GM21360 (cell line): ENCODE results near the gene TMEM178B.
"Not testable (repeated sequence)": the region's sequence is repeated elsewhere in the genome, so short reads cannot be mapped to it uniquely, and the experiment has no call there.

Experiments
- ATAC-seq: cut with Tn5 transposase; IDR thresholded peaks from one replicate; pipeline ENCODE4 v1.9.1; 2021; ENCODE audit warnings: mild to moderate bottlenecking, moderate library complexity; ENCODE audit not compliant: unreplicated experiment

The TMEM178B gene

DNA sequence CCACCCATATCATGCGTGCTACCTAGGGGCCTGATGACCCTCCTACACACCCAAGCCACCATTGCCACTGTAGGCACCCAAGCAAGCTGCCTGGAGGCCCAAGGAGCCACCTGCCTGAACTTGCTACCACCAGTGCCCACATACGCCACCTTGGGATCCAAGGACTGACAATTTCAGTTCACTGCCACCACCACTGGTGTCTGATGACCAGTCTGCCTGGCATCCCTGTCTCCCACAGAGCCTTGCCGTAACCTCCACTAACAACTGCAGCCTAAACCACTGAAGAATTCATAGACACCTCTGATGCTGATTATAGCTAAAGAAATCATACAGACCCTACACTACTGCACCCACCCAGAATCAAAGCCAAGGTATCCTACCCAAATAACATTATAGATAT, 58.8 kb downstream of the TMEM178B start:
- no peak for ATAC-seq

DNA sequence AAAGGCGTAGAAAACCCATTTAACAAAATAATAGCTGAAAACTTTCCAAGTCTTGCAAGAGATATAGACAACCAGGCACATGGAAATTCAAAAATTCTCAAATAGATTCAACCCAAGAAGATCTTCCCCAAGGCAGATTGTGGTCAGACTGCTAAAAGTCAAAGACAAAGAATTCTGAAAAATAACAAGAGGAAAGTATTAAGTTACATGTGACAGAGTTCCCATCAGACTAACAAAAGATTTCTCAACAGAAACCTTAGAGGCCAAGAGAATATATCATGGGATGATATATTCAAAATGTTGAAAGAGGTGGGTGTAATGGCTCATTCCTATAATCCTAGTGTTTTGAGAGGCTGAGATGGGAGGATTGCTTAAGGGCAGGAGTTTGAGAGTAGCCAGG, 59.8 kb downstream of the TMEM178B start:
- no peak for ATAC-seq

DNA sequence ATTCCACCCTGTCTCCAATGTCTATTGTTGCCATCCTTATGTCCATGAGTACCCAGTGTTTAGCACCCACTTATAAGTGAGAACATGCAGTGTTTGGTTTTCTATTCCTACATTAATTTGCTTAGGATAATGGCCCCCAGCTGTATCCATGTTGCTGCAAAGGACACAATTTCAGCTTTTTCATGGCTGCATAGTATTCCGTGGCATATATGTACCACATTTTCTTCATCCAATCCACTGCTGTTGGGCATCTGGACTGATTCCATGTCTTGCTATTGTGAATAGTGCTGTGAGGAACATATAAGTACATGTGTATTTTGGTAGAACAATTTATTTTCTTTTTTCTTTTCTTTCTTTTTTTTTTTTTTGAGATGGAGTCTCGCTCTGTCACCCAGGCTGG, 68.2 kb downstream of the TMEM178B start:
- ATAC-seq, result no peak

DNA sequence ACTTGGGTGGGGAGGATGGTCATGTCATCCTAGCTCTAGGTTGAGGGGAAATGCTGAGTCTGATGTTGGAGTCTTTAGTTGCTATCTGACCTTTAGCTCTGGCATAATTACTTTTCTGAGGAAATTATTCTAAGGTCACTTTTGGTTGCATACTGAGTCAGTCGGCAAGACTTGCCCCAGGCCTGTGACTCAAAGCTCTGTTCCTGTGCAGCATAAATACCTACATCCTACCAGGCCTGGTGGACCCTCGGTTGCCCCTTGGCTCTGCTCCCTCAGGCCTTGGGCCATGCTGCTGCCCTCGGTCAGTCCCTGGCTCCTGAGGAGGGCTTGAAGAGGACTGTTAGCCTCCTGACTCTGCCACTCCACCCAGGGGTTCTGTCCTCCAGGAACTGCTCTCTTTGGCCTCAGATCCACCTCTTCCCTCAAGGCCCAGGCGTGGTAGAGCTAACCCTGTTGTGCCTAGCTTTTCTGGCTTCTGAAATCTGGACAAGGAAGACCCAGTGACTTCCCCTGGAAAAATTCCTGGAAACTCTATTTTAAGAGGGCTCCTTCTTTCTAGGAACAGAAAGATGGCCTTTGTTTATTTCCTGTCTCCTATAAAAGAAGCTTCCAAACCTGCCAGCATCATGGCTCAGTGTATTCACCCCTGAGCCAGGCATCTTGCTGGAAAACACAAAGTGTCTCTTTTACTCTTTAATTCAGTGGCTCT, 71.2 kb downstream of the TMEM178B start:
- ATAC-seq, result no peak

- ATAC-seq, result no peak
Observed at GRCh38 chr7:141145630-141145982, 71.7 kb downstream of the TMEM178B start.

DNA sequence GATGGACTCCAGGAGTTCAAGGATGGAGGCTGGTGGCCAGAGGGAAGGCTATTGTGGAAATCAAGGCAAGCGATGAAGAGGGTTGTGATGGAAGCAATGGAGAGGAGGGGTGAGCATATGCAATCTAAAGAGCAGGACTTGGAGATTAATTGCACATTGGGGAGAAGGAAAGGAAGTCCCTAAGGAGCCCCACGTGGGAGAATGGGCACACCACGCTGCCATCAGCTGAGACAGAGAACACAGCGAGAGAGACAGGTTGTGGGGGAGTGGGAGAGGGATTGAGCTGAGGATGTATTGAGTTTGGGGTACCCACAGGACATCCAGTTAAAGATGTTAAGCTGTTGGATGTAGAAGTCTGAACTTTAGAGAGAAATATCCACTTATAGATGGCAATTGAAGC, 73.6 kb downstream of the TMEM178B start:
- no peak for ATAC-seq

DNA sequence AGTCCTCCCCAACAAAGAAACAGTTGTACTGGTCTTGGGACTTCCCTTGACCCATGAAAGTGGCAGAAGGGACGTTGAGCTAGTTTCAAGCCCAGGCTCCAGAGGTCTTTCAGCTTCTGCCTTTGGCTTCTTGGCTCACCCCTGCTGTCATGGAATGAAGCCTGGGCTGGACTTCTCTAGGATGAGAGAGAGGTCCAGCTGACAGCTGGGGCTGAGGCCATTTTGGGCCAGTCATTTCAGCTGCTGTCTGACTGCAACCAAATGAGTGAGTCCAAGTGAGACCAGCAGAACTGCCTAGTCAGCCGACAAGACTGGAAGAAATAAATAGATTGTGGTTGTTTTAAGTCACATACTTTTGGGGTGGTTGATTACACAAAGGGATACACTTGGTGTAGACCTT, 76.6 kb downstream of the TMEM178B start:
- no peak for ATAC-seq

- no peak for ATAC-seq
Observed at GRCh38 chr7:141151746-141152145, 77.9 kb downstream of the TMEM178B start.

- ATAC-seq, result no peak
Observed at GRCh38 chr7:141153231-141153630, 79.4 kb downstream of the TMEM178B start.

- no peak for ATAC-seq
Observed at GRCh38 chr7:141154131-141154732, 80.4 kb downstream of the TMEM178B start.

DNA sequence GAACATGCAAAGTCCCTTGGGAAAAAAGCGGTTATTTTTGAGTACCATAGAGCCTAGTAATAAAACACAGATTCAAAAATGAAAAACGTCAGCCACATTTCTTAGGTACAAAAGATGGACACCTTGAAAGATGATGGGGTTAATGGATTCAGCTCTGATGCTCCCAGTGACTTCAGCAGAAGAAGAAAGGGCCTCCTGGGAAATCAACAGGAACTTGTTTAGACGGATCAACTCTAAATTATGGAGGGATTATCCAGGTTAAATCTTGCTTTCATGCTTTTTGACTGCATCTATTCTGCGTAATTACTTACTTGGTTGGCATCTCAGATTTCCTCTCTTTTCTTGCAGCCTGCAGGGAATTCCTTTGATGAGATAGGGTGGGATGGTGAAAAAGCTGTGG, 82.5 kb downstream of the TMEM178B start:
- no peak for ATAC-seq

GRCh38 chr7:141157138-141157765, 83.4 kb downstream of the TMEM178B start:
- no peak for ATAC-seq

- ATAC-seq, result peak; percentile 75
Observed at GRCh38 chr7:141158561-141158960, 84.7 kb downstream of the TMEM178B start.

GRCh38 chr7:141160246-141160860, 86.5 kb downstream of the TMEM178B start:
- no peak for ATAC-seq

DNA sequence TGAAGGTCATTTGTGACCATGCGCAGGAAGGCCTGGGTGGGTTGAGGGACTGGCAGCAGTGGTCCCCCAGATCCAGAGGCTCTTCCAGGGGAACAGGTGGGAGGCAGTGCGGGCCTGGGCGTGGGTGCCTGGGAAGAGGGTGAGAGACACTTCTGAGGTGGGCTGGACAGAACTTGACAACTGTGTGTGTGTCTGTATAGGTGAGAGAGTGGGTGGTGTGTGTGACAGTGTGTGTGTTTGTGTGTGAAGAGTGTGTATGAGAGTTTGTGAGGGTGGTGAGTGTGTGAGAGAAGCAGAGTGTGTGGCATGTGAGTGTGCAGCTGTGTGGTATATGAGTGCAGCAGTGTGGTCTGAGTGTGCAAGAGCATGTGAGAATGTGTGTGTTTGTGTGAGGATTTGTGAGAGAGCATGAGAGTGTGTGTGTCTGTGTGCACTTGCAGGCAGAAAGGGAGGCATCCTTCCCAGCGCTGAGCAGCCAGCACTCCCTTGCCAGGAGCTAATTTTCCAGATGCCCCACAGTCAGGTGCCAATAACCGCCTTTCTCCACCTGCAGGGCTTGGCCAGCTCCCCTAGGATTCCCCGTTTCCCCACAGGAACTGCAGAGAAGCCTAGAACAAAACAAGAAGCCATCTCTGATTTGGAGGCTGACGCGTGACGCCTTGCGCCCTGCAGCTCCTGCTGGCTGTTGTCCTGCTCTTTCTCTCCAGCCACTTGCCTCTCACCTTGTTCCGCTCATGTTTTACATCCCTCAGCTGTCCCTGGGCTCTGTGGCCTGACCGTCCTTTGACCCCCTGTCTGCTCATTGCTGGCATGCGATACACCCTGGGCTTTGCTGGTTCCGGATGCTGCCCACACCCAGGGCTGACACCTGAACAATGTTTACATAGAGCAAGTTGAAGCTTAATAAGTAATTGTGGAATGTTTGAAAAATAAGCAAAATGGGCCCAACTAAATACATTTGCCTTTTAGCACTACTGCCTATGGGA, 88.0 kb downstream of the TMEM178B start:
- ATAC-seq, result no peak

- ATAC-seq, result no peak
Observed at GRCh38 chr7:141165521-141165920, 91.7 kb downstream of the TMEM178B start.

- ATAC-seq, result no peak
Observed at GRCh38 chr7:141166926-141167325, 93.1 kb downstream of the TMEM178B start.

DNA sequence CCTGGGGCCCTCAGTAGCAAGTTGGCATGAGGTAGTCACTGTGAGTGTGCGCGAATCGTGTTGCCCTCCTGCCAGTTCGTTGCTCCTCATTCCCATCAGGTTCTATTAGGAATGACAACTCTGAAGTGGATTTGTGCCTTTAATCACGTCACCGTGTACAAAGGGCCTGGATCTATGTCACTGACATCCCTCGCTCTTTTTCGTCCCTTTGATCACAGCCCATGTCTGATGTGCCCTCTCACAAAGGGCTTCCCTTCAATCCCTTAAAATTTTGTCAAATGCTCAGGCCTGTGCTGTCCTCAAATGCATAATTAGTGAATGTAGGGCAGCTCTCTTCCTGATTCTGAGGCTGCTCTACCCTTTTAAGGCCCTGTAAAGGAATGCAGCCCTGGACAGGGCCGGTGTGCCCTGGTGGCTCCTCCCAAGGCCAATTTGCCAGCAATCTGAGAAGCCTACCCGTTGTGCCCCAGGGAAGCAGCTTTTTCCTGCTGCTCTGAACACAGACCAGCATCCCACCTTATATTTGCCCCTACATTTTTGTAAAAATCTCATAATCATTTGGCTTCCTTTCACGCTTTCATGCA, 93.6 kb downstream of the TMEM178B start:
- ATAC-seq, result no peak

- ATAC-seq, result not testable (repeated sequence)
Observed at GRCh38 chr7:141169157-141169556, 95.3 kb downstream of the TMEM178B start.

DNA sequence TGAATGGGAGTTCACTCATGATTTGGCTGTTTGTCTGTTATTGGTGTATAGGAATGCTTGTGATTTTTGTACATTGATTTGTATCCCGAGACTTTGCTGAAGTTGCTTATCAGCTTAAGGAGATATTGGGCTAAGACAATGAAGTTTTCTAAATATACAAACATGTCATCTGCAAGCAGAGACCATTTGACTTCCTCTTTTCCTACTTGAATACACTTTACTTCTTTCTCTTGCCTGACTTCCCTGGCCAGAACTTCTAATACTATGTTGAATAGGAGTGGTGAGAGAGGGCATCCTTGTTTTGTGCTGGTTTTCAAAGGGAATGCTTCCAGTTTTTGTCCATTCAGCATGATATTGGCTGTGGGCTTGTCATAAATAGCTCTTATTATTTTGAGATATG, 101.9 kb downstream of the TMEM178B start:
- not testable (repeated sequence) for ATAC-seq
